Cardiac fibroblast (primary cell): ENCODE measurements around the gene PRKCD.

Experiments used
- DNase-seq, 2 donors: peaks; one replicate each; pipeline versions ENCODE4 v3.0.0 to v3.0.0-alpha.2; 2010; ENCODE audit warnings: low read depth in 2 of 2
- H3K4me3 ChIP-seq, 2 donors: replicated peaks in 1 of 2; 1 replicate in 1 of 2; 2 replicates in 1 of 2; pipeline ENCODE4 v1.5.1; 2011; ENCODE audit warnings: low read depth in 2 of 2, low read length in 2 of 2, mild to moderate bottlenecking in 2 of 2, moderate library complexity in 1 of 2
- TF ChIP-seq, protein P1 (sequence below): IDR thresholded peaks from one replicate; pipeline ENCODE4 v1.5.1; 2011; ENCODE audit warnings: low read depth, mild to moderate bottlenecking, low read length, inconsistent platforms

The PRKCD gene

DNA sequence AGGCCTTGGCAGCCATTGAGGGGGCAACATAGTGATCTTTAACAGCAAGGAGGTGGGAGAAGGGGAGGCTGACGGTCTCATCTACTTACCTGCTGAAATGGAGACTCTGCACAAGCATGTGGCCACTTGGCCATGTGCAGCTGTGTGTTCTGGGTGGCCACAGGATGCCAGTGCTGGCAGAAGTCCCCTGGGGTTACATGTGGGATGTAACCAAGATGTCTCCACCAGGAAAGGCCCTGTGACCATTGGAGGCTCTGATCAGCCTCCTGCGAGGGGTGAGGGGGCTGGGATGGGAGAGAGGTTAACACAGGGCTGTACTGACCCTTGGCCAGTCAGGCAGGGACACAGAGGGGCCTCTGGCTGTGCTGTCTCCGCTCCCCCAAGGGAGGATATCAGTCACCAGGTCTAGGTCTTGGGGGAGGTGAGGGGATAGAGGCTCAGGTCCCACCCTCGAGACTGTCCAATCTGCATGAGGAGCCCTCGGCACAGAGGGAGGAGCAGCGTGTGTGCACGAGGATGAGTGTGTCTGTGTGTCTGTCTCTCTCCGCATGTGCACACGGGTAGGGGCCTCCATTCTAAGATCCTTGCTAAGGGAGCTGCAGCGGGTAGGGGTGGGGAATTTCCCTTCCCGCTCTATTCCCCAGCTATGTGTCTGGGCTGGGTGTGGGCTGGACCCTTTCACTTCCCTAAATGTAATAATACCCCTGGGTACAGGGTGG lies 19.5 kb downstream of the PRKCD start:
- TF ChIP-seq, protein P1, sequence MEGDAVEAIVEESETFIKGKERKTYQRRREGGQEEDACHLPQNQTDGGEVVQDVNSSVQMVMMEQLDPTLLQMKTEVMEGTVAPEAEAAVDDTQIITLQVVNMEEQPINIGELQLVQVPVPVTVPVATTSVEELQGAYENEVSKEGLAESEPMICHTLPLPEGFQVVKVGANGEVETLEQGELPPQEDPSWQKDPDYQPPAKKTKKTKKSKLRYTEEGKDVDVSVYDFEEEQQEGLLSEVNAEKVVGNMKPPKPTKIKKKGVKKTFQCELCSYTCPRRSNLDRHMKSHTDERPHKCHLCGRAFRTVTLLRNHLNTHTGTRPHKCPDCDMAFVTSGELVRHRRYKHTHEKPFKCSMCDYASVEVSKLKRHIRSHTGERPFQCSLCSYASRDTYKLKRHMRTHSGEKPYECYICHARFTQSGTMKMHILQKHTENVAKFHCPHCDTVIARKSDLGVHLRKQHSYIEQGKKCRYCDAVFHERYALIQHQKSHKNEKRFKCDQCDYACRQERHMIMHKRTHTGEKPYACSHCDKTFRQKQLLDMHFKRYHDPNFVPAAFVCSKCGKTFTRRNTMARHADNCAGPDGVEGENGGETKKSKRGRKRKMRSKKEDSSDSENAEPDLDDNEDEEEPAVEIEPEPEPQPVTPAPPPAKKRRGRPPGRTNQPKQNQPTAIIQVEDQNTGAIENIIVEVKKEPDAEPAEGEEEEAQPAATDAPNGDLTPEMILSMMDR = no peak
- H3K4me3 ChIP-seq = no peak overlapping the region
- no peak for DNase-seq

DNA sequence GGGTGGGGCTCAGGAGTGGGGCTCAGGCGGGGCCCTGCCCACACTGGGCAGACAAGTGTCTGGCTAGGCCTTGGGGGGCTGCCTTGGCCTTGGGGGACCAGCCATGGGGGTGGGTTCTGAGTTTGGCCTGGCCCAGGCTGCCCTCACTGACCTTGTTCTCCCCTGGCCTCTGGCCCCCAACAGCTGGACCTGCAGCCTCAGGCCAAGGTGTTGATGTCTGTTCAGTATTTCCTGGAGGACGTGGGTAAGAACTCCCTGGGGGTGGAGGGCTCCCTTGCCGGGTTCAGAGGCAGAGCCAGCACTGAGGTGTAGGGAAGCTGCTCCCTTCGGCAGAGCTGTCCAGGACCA lies 20.0 kb downstream of the PRKCD start:
- TF ChIP-seq, protein P1 = no peak
- H3K4me3 ChIP-seq = no peak overlapping the region
- DNase-seq = no peak

DNA sequence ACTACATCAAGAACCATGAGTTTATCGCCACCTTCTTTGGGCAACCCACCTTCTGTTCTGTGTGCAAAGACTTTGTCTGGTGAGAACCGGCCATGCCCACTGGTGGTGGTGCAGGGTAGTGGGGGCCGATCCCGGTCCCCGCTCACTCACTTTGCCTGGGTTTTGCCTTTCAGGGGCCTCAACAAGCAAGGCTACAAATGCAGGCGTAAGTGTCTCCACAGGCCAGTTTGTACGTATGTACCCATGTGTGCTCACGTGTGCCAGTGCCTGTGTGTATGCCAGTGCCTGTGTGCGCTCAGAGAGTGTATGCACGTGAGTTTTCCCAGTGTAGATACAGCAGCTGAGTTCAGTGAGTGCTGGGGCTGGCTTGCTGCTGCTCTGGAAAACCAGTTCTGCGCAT lies 20.5 kb downstream of the PRKCD start:
- TF ChIP-seq, protein P1 = no peak
- no peak overlapping the region for H3K4me3 ChIP-seq
- DNase-seq = no peak

DNA sequence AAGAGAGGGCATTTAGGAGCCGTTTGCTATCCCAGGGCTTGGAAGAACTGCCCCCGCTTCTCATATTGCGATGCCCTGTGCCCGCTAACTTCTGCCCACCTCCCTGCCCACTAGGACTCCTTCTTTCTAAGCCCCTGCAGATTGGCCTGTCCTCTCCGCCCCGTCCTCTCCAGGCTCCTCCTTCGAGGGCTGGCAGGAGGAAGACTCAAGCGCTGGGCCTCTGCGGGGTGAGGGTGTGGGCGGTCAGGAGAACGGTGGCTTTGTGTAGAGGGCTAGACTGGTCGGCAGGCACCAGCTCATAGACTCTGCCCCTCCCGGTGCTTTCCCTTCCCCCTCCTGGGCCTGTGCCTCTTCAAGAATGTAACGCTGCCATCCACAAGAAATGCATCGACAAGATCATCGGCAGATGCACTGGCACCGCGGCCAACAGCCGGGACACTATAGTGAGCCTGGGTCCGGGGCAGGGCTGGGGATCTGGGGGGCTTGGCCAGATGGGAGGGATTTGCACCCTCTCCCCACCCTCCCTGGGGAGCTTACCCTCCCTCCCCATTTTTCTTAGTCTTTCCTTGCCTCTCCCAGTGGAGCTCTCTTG lies 21.9 kb downstream of the PRKCD start:
- TF ChIP-seq, protein P1 = no peak
- no peak for DNase-seq
- H3K4me3 ChIP-seq = no peak overlapping the region

DNA sequence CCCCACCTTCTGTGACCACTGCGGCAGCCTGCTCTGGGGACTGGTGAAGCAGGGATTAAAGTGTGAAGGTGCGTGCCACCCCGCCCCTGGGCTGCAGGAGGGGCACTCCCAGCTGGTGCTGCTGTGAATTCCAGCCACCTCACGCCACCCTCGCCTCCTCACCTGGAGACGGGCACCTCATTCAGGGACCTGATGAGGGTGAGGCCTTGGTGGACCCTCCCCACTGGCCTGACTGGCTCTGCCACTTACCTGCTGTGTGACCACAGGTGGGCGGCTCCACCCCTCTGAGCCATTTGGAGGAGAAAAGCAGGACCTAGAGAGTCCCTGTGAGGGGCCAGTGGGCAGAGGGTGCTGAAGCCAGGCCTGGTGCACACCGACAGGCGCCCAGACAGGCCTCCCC lies 22.5 kb downstream of the PRKCD start:
- no peak overlapping the region for H3K4me3 ChIP-seq
- DNase-seq = no peak
- TF ChIP-seq, protein P1 = no peak

DNA sequence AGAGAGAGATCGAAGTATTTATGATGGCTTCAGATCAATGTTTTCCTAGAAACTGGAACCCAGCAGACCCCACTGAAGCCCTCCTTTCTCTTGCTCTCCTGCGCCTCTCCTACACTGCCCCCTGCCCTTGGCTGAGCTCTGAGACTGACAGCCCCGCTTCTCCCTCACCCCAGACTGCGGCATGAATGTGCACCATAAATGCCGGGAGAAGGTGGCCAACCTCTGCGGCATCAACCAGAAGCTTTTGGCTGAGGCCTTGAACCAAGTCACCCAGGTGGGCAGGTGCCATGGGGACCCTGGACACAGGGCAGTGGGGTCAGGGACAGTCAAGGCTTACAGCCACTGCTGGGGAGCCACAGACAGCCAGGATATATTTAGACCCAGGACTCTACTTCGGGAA lies 23.7 kb downstream of the PRKCD start:
- DNase-seq = no peak
- H3K4me3 ChIP-seq = no peak overlapping the region
- TF ChIP-seq, protein P1 = no peak
